Measurements from ENCODE around the gene PLOD3.

Gene PLOD3

GRCh38 chr7:101164071-101164840 is 53.1 kb downstream of the PLOD3 start:
- DNase-seq = no peak

- DNase-seq = no peak
These were observed 53.9 kb downstream of the PLOD3 start for GRCh38 chr7:101163279-101164070.

- DNase-seq = no peak
These were observed 54.7 kb downstream of the PLOD3 start for GRCh38 chr7:101162551-101163278.

GRCh38 chr7:101161692-101162471 is 55.5 kb downstream of the PLOD3 start:
- DNase-seq = no peak

GRCh38 chr7:101160910-101161309 is 56.5 kb downstream of the PLOD3 start:
- DNase-seq = no peak

- no peak for DNase-seq
These were observed 57.4 kb downstream of the PLOD3 start for GRCh38 chr7:101159696-101160674.

GRCh38 chr7:101156866-101157589 is 60.4 kb downstream of the PLOD3 start:
- DNase-seq = no peak

GRCh38 chr7:101156277-101156676 is 61.1 kb downstream of the PLOD3 start:
- DNase-seq = no peak

Data from stimulated activated CD4-positive, alpha-beta T cell treated with anti-CD3 and anti-CD28 coated beads, Interleukin-1b, Interleukin-23, amount 100 ng/mL, for 48 hours (primary cell).